Lung (tissue), 12 donors: ENCODE data around the gene RNF208. TPM values are rescaled to one million over a fixed set of nuclear protein-coding genes. Genes with fewer than 3 reads are reported as not detected.
A peak's percentile ranks its signal among the peaks of the same experiment; 100 is the strongest.

ENCODE experiments used
- ATAC-seq: fragments of 200-7000 bp; cut with Tn5 transposase; one replicate; pipeline ENCODE4 v1.9.1; 2020; ENCODE audit warnings: moderate number of reproducible peaks; ENCODE audit not compliant: insufficient read depth, low FRiP score
- DNase-seq, 3 donors: peaks; one replicate each; pipeline ENCODE4 v3.0.0-alpha.2; 2013 to 2017
- H3K27ac ChIP-seq, 2 donors: one replicate each; pipeline ENCODE4 v1.5.1; 2013; ENCODE audit warnings: mild to moderate bottlenecking in 2 of 2, moderate library complexity in 2 of 2, control low read depth in 1 of 2, inconsistent platforms in 1 of 2, low read depth in 1 of 2, low read length in 1 of 2
- H3K27me3 ChIP-seq, 3 donors: one replicate each; pipeline ENCODE4 v1.5.1; 2013; ENCODE audit warnings: low read length in 2 of 3; ENCODE audit not compliant: control insufficient read depth in 3 of 3, insufficient read depth in 3 of 3
- H3K36me3 ChIP-seq, 4 donors: one replicate each; pipeline ENCODE4 v1.5.1; 2013; ENCODE audit warnings: low read length in 4 of 4, mild to moderate bottlenecking in 1 of 4, moderate library complexity in 1 of 4; ENCODE audit not compliant: control insufficient read depth in 4 of 4, insufficient read depth in 4 of 4
- H3K4me1 ChIP-seq, 5 donors: one replicate each; pipeline ENCODE4 v1.5.1; 2013; ENCODE audit warnings: low read length in 5 of 5, mild to moderate bottlenecking in 2 of 5, moderate library complexity in 1 of 5; ENCODE audit not compliant: control insufficient read depth in 5 of 5, insufficient read depth in 5 of 5
- H3K4me3 ChIP-seq: one replicate; pipeline ENCODE4 v1.5.1; 2013; ENCODE audit warnings: mild to moderate bottlenecking, control low read depth, moderate library complexity
- H3K9ac ChIP-seq, 2 donors: one replicate each; pipeline ENCODE4 v1.5.1; 2013; ENCODE audit warnings: low read length in 2 of 2, control low read depth in 1 of 2; ENCODE audit not compliant: insufficient read depth in 1 of 2
- H3K9me3 ChIP-seq, 4 donors: one replicate each; pipeline ENCODE4 v1.5.1; 2013; ENCODE audit warnings: low read length in 3 of 4, mild to moderate bottlenecking in 1 of 4, moderate library complexity in 1 of 4; ENCODE audit not compliant: control insufficient read depth in 4 of 4, insufficient read depth in 3 of 4
- WGBS, 2 donors: extraction: QIAGEN DNeasy Blood & Tissue Kit; methylation state at CpG; one replicate each; pipeline ENCODE4 v1.1.7; 2013; 5-methylcytosine and 5-hydroxymethylcytosine counted together
- polyA plus RNA-seq, 2 donors: library from polyadenylated mRNA; stranded (reverse); fragments of 200-250 nt; gene quantifications; one replicate each; pipeline ENCODE4 v1.2.1, GENCODE V29; 2013
- total RNA-seq, 2 donors: library from RNA; depleted of rRNA in 1 of 2; stranded (reverse); fragments of >200 nt in 1 of 2; gene quantifications; one replicate each; pipeline ENCODE4 v1.2.1, GENCODE V29; 2014 to 2021
- TF ChIP-seq, protein P1 (sequence below): IDR thresholded peaks from 2 replicates; pipeline ENCODE4 v1.5.1; 2012; ENCODE audit warnings: mild to moderate bottlenecking; ENCODE audit errors: control extremely low read depth, extremely low read depth
- donor health status: control.
- donor health status: control.
- donor health status: Bipolar disorder and iron deficiency.
- donor health status: healthy.
- donor health status: DM: yes; HTN: yes; CAD: no.

Gene RNF208
- total and polyA plus RNA-seq, 4 donors: 1.7 to 12.0 (median 5.3) TPM

DNA sequence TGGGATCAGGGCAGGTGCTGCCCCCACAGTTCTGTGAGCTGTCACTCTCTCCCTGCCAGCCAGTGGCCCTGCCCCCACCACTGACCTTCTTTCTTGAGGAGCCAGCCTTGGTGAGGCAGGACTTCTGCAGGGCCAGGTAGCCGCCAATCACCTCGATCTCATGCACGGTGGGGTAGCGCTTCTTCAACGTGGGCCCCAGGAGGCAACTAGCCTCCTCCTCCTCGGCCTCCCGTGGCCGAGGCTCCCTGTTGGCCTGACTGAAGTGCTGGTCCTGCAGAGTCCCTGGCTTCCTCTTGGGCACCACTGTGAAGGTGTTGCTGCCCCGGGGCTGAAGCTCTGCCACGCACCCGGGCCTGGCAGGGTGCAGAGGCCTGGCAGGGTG is 23.1 kb downstream of the RNF208 start:
- H3K36me3 ChIP-seq: peaks cover 0 to 2% (median under 1%) of the 10 kb centered on the region in 4 donors
- H3K4me1 ChIP-seq: peaks cover 0 to 28% (median 19%) of the 10 kb centered on the region in 5 donors
- peak overlapping the region; percentile 21 to 89 for H3K27ac ChIP-seq
- no peak for ATAC-seq
- H3K9ac ChIP-seq: no peak overlapping the region
- no peaks in the 10 kb centered on the region for H3K27me3 ChIP-seq
- WGBS, 2 donors: 72 to 86% methylated on average over 11 of the region's 11 CpGs
- H3K4me3 ChIP-seq: no peak overlapping the region
- H3K9me3 ChIP-seq: no peaks in the 10 kb centered on the region
- DNase-seq: no peak
- TF ChIP-seq, protein P1, sequence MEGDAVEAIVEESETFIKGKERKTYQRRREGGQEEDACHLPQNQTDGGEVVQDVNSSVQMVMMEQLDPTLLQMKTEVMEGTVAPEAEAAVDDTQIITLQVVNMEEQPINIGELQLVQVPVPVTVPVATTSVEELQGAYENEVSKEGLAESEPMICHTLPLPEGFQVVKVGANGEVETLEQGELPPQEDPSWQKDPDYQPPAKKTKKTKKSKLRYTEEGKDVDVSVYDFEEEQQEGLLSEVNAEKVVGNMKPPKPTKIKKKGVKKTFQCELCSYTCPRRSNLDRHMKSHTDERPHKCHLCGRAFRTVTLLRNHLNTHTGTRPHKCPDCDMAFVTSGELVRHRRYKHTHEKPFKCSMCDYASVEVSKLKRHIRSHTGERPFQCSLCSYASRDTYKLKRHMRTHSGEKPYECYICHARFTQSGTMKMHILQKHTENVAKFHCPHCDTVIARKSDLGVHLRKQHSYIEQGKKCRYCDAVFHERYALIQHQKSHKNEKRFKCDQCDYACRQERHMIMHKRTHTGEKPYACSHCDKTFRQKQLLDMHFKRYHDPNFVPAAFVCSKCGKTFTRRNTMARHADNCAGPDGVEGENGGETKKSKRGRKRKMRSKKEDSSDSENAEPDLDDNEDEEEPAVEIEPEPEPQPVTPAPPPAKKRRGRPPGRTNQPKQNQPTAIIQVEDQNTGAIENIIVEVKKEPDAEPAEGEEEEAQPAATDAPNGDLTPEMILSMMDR: no peak

DNA sequence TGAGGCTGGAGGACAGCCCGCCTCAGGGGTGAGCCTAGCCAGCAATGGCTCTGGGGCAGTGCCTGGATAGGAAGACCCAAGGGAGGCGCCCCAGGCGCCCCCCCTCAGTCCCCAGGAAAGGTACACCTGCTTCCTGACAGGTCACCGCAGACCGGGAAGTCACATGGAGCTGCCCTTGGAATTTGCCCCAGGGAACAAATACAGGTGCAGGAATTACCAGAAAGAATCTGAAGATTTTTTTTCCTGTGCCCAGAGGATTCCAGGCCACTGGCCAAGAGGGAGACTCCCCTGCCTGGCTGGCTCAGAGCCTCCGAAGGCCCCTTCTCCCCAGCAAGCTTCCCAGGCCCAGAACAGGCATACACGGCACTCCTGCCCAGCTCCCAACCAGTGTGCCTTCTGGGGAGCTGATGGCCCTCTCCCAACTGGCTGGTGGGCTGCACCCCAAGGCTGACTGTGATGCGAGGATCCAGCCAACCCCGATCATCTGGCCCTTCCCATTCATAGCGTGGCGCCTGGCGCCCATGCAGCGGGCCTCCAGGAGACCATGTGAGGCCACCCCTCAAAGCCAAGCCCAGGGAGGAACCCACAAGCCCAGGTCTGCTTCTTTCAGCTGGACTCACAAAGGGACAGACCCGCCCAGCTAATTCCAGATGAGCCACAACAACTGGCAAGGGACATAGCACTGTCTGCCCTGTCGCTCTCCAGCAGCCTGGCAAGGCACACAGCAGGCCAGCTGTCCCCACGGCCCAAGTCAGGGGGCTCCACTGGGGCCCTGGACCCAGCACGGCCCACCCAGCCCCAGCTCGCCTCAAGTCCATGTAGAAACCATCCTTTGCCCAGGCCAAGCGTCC is 23.8 kb downstream of the RNF208 start:
- peak overlapping the region in 1 of 2 donors; percentile 89 for H3K27ac ChIP-seq
- no peak overlapping the region for H3K9ac ChIP-seq
- no peaks in the 10 kb centered on the region for H3K36me3 ChIP-seq
- TF ChIP-seq, protein P1: no peak
- H3K27me3 ChIP-seq: no peaks in the 10 kb centered on the region
- peaks cover 0 to 23% (median 17%) of the 10 kb centered on the region in 5 donors for H3K4me1 ChIP-seq
- ATAC-seq (no peak), DNase-seq (no peak)
- H3K4me3 ChIP-seq: no peak overlapping the region
- no peaks in the 10 kb centered on the region for H3K9me3 ChIP-seq
- WGBS, 2 donors: 77 to 91% methylated on average over 19 of the region's 19 CpGs

DNA sequence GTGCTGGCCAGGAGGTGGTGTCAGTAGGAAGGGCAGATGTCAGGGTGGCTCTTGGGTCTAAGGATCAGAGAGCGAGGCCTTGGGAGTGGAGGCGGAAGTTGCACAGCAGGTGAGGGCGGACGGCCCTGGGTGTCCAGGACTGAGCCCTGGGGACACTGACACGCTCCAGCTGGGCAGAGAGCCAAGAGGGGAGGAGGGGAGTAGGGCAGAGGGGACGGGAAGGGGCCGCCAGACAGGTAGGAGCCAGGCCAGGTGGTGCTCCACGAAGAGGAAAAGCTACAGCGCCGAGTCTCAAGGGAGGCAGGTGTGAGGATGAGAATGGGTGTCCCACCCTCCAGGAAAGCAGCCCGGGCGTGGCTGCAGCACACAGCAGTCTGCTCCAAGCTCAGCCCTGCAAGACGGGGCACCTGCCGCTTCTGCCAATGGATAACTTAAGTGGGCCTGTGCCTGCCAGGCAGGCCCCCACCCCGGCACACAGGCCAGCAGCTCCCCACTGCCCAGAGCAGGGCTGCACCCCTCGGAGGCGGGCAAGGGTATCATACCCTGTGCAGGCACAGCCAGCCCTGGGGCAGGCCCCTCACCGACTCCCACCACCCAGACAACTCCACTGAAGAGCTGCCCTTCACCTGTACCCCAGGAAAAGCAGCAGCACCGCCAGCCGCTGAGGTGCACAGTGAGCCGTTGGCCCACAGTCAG is 26.4 kb downstream of the RNF208 start:
- Histone ChIP-seq H3K9me3 (no peaks in the 10 kb centered on the region), H3K4me3 (no peak overlapping the region), H3K4me1 (peaks cover 0 to 19% (median 13%) of the 10 kb centered on the region in 5 donors), H3K27ac (no peak overlapping the region), H3K27me3 (no peaks in the 10 kb centered on the region), H3K36me3 (peaks cover 0 to 10% (median 0%) of the 10 kb centered on the region in 4 donors), H3K9ac (no peak overlapping the region)
- DNase-seq (no peak), ATAC-seq (no peak)
- 78 to 90% methylated on average over 20 to 21 of the region's 21 CpGs for WGBS, 2 donors
- TF ChIP-seq, protein P1: no peak
